HEK293T (cell line): ENCODE data around the gene RABAC1.

Experiments used
- BHLHE40 ChIP-seq: fragments of 450-650 bp; IDR thresholded peaks from 2 replicates; pipeline ENCODE4 v1.6.1; 2016; ENCODE audit warnings: mild to moderate bottlenecking, moderate library complexity, borderline replicate concordance
- CTBP1 ChIP-seq: fragments of 450-650 bp; IDR thresholded peaks from 2 replicates; pipeline ENCODE4 v1.6.1; 2016; ENCODE audit warnings: borderline replicate concordance
- ELF4 ChIP-seq: fragments of 450-650 bp; IDR thresholded peaks from 2 replicates; pipeline ENCODE4 v1.6.1; 2017; ENCODE audit warnings: antibody characterized with exemption
- FOXA1 ChIP-seq: fragments of 450-650 bp; IDR thresholded peaks from 2 replicates; pipeline ENCODE4 v1.6.1; 2016; ENCODE audit warnings: mild to moderate bottlenecking
- FOXK2 ChIP-seq: fragments of 450-650 bp; IDR thresholded peaks from 2 replicates; pipeline ENCODE4 v1.6.1; 2016; ENCODE audit warnings: mild to moderate bottlenecking
- FOXM1 ChIP-seq: fragments of 450-650 bp; IDR thresholded peaks from 2 replicates; pipeline ENCODE4 v1.6.1; 2017; ENCODE audit warnings: mild to moderate bottlenecking, borderline replicate concordance
- HDGF ChIP-seq: fragments of 450-650 bp; IDR thresholded peaks from 2 replicates; pipeline ENCODE4 v1.6.1; 2017; ENCODE audit warnings: antibody characterized with exemption, borderline replicate concordance
- LEF1 ChIP-seq: fragments of 450-650 bp; IDR thresholded peaks from 2 replicates; pipeline ENCODE4 v1.6.1; 2017; ENCODE audit warnings: mild to moderate bottlenecking, borderline replicate concordance
- NFRKB ChIP-seq: fragments of 450-650 bp; IDR thresholded peaks from 2 replicates; pipeline ENCODE4 v1.6.1; 2016; ENCODE audit warnings: mild to moderate bottlenecking, moderate library complexity
- SP1 ChIP-seq: fragments of 450-650 bp; IDR thresholded peaks from 2 replicates; pipeline ENCODE4 v1.6.1; 2017
- SUZ12 ChIP-seq: fragments of 450-650 bp; IDR thresholded peaks from 2 replicates; pipeline ENCODE4 v1.6.1; 2016; ENCODE audit warnings: mild to moderate bottlenecking
- TARDBP ChIP-seq: fragments of 450-650 bp; IDR thresholded peaks from 2 replicates; pipeline ENCODE4 v1.6.1; 2016
- ZNF384 ChIP-seq: fragments of 450-650 bp; IDR thresholded peaks from 2 replicates; pipeline ENCODE4 v1.6.1; 2016
- TF ChIP-seq, protein P1 (sequence below): fragments of 450-650 bp; IDR thresholded peaks from 2 replicates; pipeline ENCODE4 v1.6.1; 2016

DNA sequence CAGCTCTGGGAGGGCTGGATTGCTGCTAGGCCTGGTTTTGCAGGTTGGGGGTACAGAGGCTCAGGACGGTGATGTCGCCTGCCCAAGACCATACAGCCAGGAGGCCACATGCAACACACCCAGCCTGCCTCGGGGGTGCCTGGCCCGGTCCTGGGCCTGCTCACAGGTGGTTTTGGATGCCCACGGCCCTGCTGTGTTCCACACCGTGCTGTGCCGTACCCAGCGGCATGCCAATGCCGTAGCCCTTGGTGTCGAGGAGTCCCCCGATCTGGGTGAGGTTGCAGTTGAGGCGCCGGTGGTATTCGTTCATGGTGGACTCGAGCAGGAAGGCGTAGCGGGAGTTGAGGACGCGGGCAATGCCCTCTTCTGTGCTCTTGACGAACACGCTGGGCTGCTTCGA lies 46.4 kb upstream of the RABAC1 start:
- TF ChIP-seq SP1 (no peak), FOXM1 (no peak), SUZ12 (no peak), ELF4 (no peak), NFRKB (no peak), TARDBP (no peak), FOXK2 (no peak), HDGF (no peak), ZNF384 (no peak), FOXA1 (no peak), LEF1 (no peak), BHLHE40 (no peak), CTBP1 (no peak)
- TF ChIP-seq, protein P1, sequence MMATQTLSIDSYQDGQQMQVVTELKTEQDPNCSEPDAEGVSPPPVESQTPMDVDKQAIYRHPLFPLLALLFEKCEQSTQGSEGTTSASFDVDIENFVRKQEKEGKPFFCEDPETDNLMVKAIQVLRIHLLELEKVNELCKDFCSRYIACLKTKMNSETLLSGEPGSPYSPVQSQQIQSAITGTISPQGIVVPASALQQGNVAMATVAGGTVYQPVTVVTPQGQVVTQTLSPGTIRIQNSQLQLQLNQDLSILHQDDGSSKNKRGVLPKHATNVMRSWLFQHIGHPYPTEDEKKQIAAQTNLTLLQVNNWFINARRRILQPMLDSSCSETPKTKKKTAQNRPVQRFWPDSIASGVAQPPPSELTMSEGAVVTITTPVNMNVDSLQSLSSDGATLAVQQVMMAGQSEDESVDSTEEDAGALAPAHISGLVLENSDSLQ, result no peak
